SK-N-SH treated with all-trans-retinoic acid at 6 μM for 48 hours (cell line): ENCODE results near the gene PSD.

Source experiments
- ARNTL ChIP-seq: fragments of 450-650 bp; formaldehyde crosslinking; IDR thresholded peaks from 2 replicates; pipeline ENCODE4 v1.5.0; 2020; ENCODE audit warnings: low read depth, mild to moderate bottlenecking, moderate library complexity, borderline replicate concordance
- ZNF70 ChIP-seq: fragments of 450-650 bp; formaldehyde crosslinking; IDR thresholded peaks from 2 replicates; pipeline ENCODE4 v1.5.0; 2020; ENCODE audit warnings: mild to moderate bottlenecking, moderate library complexity
- ZNF8 ChIP-seq: fragments of 450-650 bp; formaldehyde crosslinking; IDR thresholded peaks from 2 replicates; pipeline ENCODE4 v1.5.0; 2020; ENCODE audit warnings: mild to moderate bottlenecking, moderate library complexity

DNA sequence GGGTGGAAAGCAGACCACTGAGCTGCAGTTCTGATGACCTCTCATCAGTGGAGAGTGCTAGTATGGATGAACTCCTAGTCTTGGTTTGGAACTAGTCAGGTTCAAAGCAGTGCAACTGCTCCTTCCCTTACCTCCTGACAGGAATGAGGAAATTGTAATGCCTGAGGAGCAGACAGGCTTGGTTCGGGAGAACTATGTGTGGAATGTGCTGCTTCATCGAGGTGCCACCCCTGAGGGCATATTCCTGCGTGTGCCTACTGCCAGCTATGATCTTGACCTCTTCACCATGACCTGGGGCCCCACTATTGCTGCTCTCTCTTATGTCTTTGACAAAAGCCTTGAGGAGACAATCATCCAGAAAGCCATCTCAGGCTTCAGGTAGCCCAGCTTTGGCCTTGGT lies 50.5 kb downstream of the PSD start:
- no peak for TF ChIP-seq ZNF70 (CRISPR knock-in tag)
- no peak for TF ChIP-seq ZNF8 (CRISPR knock-in tag)
- TF ChIP-seq ARNTL (CRISPR knock-in tag) = no peak
